SU-DHL-6 (cell line): ENCODE results near the gene SLC1A5.
A peak's percentile ranks its signal among the peaks of the same experiment; 100 is the strongest.

ENCODE experiments used
- H2AFZ ChIP-seq: fragments of 200-600 bp; sonication (generic); 2 replicates; pipeline ENCODE4 v1.6.1; 2014; ENCODE audit warnings: low read depth, mild to moderate bottlenecking, moderate library complexity, mixed read lengths, antibody characterized with exemption, low read length; ENCODE audit not compliant: severe bottlenecking
- H3F3A ChIP-seq: fragments of 200-600 bp; shearing (Covaris generic); 2 replicates; pipeline ENCODE4 v1.6.0; 2016; ENCODE audit warnings: antibody characterized with exemption, mild to moderate bottlenecking; ENCODE audit not compliant: insufficient read depth
- H3K27ac ChIP-seq: fragments of 200-600 bp; sonication (generic); 2 replicates; pipeline ENCODE4 v1.5.1; 2016; ENCODE audit warnings: low read depth, mild to moderate bottlenecking, low read length, moderate library complexity, mixed read lengths
- H3K27me3 ChIP-seq: fragments of 200-600 bp; sonication (generic), shearing (Covaris generic); 2 replicates; pipeline ENCODE4 v1.6.0; 2014; ENCODE audit warnings: mild to moderate bottlenecking, low read length
- H3K36me3 ChIP-seq: fragments of 200-600 bp; sonication (generic); 2 replicates; pipeline ENCODE4 v1.6.1; 2014; ENCODE audit warnings: mild to moderate bottlenecking, low read length, mixed read lengths
- H3K4me2 ChIP-seq: fragments of 300-600, 200-600 bp; shearing (Covaris generic), sonication (generic); 2 replicates; pipeline ENCODE4 v1.6.0; 2014; ENCODE audit warnings: low read length, low read depth, mild to moderate bottlenecking; ENCODE audit not compliant: poor library complexity, severe bottlenecking
- H3K4me3 ChIP-seq: fragments of 200-600 bp; sonication (generic); 2 replicates; pipeline ENCODE4 v1.5.1; 2014; ENCODE audit warnings: antibody characterized with exemption, low read length, mild to moderate bottlenecking, mixed read lengths; ENCODE audit not compliant: insufficient read depth, poor library complexity, severe bottlenecking
- H3K79me2 ChIP-seq: fragments of 200-600 bp; sonication (generic); 2 replicates; pipeline ENCODE4 v1.6.1; 2014; ENCODE audit warnings: mild to moderate bottlenecking, low read length, moderate library complexity; ENCODE audit not compliant: insufficient read depth
- H3K9ac ChIP-seq: fragments of 200-600 bp; sonication (generic); 2 replicates; pipeline ENCODE4 v1.7.0; 2014; ENCODE audit warnings: mild to moderate bottlenecking, low read length
- H3K9me2 ChIP-seq: fragments of 200-600 bp; sonication (generic); replicated peaks from 2 replicates; pipeline ENCODE4 v1.6.1; 2014; ENCODE audit warnings: low read length; ENCODE audit not compliant: insufficient read depth
- H3K9me3 ChIP-seq: fragments of 200-600 bp; sonication (generic); 2 replicates; pipeline ENCODE4 v1.6.1; 2014; ENCODE audit warnings: low read length, mixed read lengths; ENCODE audit not compliant: insufficient read depth
- H4K20me1 ChIP-seq: fragments of 200-600 bp; sonication (generic); 2 replicates; pipeline ENCODE4 v1.6.1; 2014; ENCODE audit warnings: low read depth, mild to moderate bottlenecking, antibody characterized with exemption, low read length, moderate library complexity, mixed read lengths
- CTCF ChIP-seq: fragments of 200-600 bp; sonication (generic); IDR thresholded peaks from one replicate; pipeline ENCODE4 v1.5.1; 2017; ENCODE audit warnings: antibody characterized with exemption, mild to moderate bottlenecking, low read length, moderate library complexity; ENCODE audit not compliant: insufficient read depth, poor library complexity, severe bottlenecking
- EZH2phosphoT487 ChIP-seq: fragments of 200-600 bp; sonication (generic), shearing (Covaris generic); conservative IDR thresholded peaks from 2 replicates; pipeline ENCODE4 v1.6.1; 2018; ENCODE audit warnings: mild to moderate bottlenecking, antibody characterized with exemption, low read length, moderate library complexity, mixed read lengths

The SLC1A5 gene

DNA sequence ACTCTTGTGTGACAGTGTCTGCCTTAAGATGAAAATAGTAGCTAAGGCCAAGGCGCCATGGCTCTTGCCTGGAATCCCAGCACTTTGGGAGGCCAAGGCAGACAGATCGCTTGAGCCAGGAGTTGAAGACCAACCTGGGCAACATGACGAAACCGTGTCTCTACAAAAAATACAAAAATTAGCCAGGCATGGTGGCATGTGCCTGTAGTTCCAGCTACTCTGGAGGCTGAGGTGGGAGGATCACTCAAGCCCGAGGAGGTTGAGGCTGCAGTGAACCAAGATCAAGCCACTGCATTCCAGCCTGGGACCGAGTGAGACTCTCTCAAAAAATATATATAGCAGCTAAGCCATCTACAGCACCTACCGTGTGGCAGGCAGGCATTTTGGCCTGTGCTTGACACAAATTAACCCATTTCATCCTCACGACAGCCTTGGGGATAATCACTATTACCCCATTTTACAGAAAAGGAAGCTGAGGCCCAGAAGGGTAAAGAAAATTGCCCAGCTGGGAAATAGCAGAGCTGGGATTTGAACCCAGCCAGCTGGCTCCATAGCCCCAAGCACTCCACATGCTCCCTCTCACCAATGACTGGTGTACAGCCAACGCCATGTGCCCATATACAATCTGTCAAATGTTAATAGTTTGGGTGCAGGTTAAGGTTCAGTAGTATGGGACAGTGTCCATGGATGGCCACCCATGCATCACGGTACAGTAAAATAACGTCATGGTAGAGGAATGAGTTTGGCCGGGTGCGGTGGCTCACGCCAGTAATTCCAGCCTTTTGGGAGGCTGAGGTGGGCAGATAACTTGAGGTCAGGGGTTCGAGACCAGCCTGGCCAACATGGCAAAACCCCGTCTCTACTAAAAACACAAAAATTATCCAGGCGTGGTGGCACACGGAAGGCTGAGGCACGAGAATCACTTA is 3.1 kb downstream of the SLC1A5 start:
- TF ChIP-seq EZH2phosphoT487 (no peak), CTCF (no peak)
- Histone ChIP-seq H3K9ac (peak overlapping the region; percentile 95), H3K4me2 (peak overlapping the region; percentile 66), H4K20me1 (no peaks in the 10 kb centered on the region; the same call in 1 of the 2 replicates), H3F3A (peaks cover 24% of the 10 kb centered on the region), H3K36me3 (peaks cover 10% of the 10 kb centered on the region; the same call in 1 of the 2 replicates), H3K79me2 (peaks cover 61% of the 10 kb centered on the region), H3K4me3 (peak overlapping the region; percentile 97), H3K9me3 (no peaks in the 10 kb centered on the region), H3K27me3 (no peaks in the 10 kb centered on the region), H2AFZ (no peak overlapping the region), H3K9me2 (no peaks in the 10 kb centered on the region), H3K27ac (peak overlapping the region; percentile 94)

DNA sequence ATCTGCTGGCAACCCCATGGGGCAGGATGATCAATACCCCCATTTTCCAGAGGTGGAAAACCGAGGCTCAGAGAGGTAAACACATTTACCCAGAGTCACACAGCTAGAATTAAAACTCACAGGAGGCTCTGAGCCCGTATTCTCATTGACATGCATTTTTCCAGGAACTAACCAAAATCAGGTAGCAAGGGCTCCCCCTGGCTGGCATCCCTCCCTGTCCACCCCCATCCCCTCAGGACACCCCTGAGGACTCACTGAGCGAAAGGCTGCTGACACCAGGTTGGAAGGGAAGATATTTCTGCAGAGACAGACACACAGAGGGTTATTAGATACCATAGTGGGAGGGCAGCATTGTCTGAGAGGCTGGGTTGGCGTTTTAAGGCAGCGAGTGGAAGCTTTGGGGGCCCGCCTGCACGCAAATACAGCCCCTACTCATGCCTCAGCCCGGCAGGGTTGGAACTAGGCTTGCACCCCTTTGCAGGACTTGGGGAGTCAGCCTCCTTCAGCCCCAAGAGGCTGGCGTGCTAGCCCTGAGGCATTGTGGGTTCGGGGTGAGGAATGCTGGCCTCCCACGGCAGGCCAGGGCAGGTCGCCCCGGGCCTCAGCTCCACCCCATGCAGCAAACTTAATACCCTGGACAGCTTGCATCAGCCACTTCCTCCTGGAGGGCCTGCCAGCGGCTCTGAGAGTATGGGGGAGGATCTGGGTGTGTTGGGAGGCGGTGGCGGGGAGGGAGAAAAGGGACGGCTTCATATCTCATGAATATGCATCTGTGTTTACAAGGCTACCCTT is 3.9 kb downstream of the SLC1A5 start:
- H3K4me2 ChIP-seq, result peak overlapping the region; percentile 66
- H3F3A ChIP-seq, result peaks cover 24% of the 10 kb centered on the region
- peaks cover 10% of the 10 kb centered on the region; the same call in 1 of the 2 replicates for H3K36me3 ChIP-seq
- H3K4me3 ChIP-seq, result peak overlapping the region; percentile 97
- TF ChIP-seq EZH2phosphoT487 (no peak), CTCF (peak; percentile 39)
- peak overlapping the region; percentile 95 for H3K9ac ChIP-seq
- peak overlapping the region; percentile 94 for H3K27ac ChIP-seq
- H3K9me3 ChIP-seq, result no peaks in the 10 kb centered on the region
- H3K27me3 ChIP-seq, result no peaks in the 10 kb centered on the region
- H3K9me2 ChIP-seq, result no peaks in the 10 kb centered on the region
- peaks cover 61% of the 10 kb centered on the region for H3K79me2 ChIP-seq
- no peak overlapping the region for H2AFZ ChIP-seq
- no peaks in the 10 kb centered on the region; the same call in 1 of the 2 replicates for H4K20me1 ChIP-seq

DNA sequence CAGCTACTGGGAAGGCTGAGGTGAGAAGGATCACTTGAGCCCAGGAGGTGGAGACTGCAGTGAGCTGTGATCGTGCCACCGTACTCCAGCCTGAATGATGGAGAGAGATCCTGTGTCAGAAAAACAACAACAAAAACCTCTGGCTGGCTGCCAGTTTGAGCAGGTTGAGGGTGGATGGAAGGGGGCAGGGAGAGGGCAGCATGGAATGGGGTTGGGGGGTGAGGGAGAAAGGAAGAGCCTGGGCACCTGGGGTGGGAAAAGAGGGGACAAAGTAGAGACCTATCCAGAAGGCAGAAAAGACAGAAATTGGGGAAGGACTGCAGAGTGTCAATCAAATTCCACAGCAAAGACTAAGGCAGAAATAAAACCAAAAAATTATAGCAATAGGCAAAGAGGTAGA is 4.7 kb downstream of the SLC1A5 start:
- H3K4me2 ChIP-seq, result peak overlapping the region; percentile 66

More for the DNA sequence above, 4.7 kb downstream of the SLC1A5 start:
- H4K20me1 ChIP-seq, result no peaks in the 10 kb centered on the region; the same call in 1 of the 2 replicates
- peak overlapping the region; percentile 95 for H3K9ac ChIP-seq
- H2AFZ ChIP-seq, result no peak overlapping the region
- H3K4me3 ChIP-seq, result no peak overlapping the region
- no peaks in the 10 kb centered on the region for H3K9me2 ChIP-seq
- H3K27ac ChIP-seq, result peak overlapping the region; percentile 94
- no peaks in the 10 kb centered on the region for H3K27me3 ChIP-seq
- H3F3A ChIP-seq, result peaks cover 24% of the 10 kb centered on the region
- peaks cover 10% of the 10 kb centered on the region; the same call in 1 of the 2 replicates for H3K36me3 ChIP-seq
- no peaks in the 10 kb centered on the region for H3K9me3 ChIP-seq
- TF ChIP-seq CTCF (no peak), EZH2phosphoT487 (no peak)
- H3K79me2 ChIP-seq, result peaks cover 61% of the 10 kb centered on the region
